A549 (cell line): Measurements from ENCODE around the gene ZNF821. TPM values are rescaled to one million over a fixed set of nuclear protein-coding genes. Genes with fewer than 3 reads are reported as not detected.

ENCODE experiments used
- ATAC-seq, 2 experiments: fragments of 200-7000 bp in 1 of 2; fragments of >200 bp in 1 of 2; cut with Nextera tagmentation in 1 of 2; cut with Tn5 transposase in 1 of 2; 3 replicates each; pipeline versions ENCODE4 v1.8.0 to v1.9.1; 2018 to 2020; ENCODE audit warnings: mild to moderate bottlenecking in 1 of 2, moderate library complexity in 1 of 2
- CTCF ChIA-PET: fragments of 300-600 bp; sonication (Branson Sonifier 250); formaldehyde crosslinking; extraction: SDS; loops from one replicate; lab custom pipeline; 2021; ENCODE audit warnings: antibody characterized with exemption, inconsistent platforms; lab: Yijun Ruan, JAX
- POLR2A ChIA-PET: fragments of 350-600 bp; formaldehyde crosslinking; extraction: SDS; loops from one replicate; lab custom pipeline; 2021; ENCODE audit warnings: antibody characterized with exemption, inconsistent platforms; lab: Yijun Ruan, JAX
- DNase-seq, 2 experiments: peaks; one replicate each; pipeline versions ENCODE4 v3.0.0 to v3.0.0-alpha.2; 2011 to 2016; ENCODE audit warnings: low read depth in 1 of 2, low spot score in 1 of 2
- FAIRE-seq: peaks from 2 replicates; lab custom pipeline; 2011; peaks lifted over from hg19 to GRCh38; lab: Jason Lieb, UNC
- H3K27ac ChIP-seq, 2 experiments: fragments of >200 bp; sonication (Bioruptor Twin); formaldehyde crosslinking; 3 replicates each; pipeline ENCODE4 v1.5.1; 2016 to 2017
- H3K4me1 ChIP-seq: fragments of >200 bp; sonication (Bioruptor Twin); formaldehyde crosslinking; 3 replicates; pipeline ENCODE4 v1.6.1; 2016
- H3K4me2 ChIP-seq: fragments of >200 bp; sonication (Bioruptor Twin); formaldehyde crosslinking; 3 replicates; pipeline ENCODE4 v1.6.1; 2016
- H3K4me3 ChIP-seq: fragments of >200 bp; sonication (Bioruptor Twin); formaldehyde crosslinking; 3 replicates; pipeline ENCODE4 v1.5.1; 2016
- H3K9me3 ChIP-seq: fragments of >200 bp; sonication (Bioruptor Twin); formaldehyde crosslinking; 3 replicates; pipeline ENCODE4 v1.6.1; 2016
- BHLHE40 ChIP-seq: IDR thresholded peaks from 2 replicates; pipeline ENCODE4 v1.6.1; 2012; ENCODE audit warnings: low read depth, low read length, inconsistent platforms
- CBX8 ChIP-seq: fragments of 200-600 bp; sonication (generic); IDR thresholded peaks from 2 replicates; pipeline ENCODE4 v1.6.1; 2016
- CEBPB ChIP-seq, 2 experiments: fragments of >200 bp in 1 of 2; sonication (Bioruptor Twin) in 1 of 2; formaldehyde crosslinking in 1 of 2; IDR thresholded peaks; 2 replicates each; pipeline ENCODE4 v1.6.1; 2012 to 2016
- CHD2 ChIP-seq: fragments of 150-350 bp; IDR thresholded peaks from 2 replicates; pipeline ENCODE4 v1.6.1; 2014; ENCODE audit warnings: low read length; ENCODE audit not compliant: partially characterized antibody
- CHD4 ChIP-seq: fragments of 200-600 bp; sonication (generic); IDR thresholded peaks from 2 replicates; pipeline ENCODE4 v1.6.1; 2016; ENCODE audit warnings: antibody characterized with exemption, mild to moderate bottlenecking, borderline replicate concordance
- EP300 ChIP-seq, 2 experiments: fragments of >200 bp; sonication (Bioruptor Twin); formaldehyde crosslinking; IDR thresholded peaks; 2 replicates in 1 of 2; 3 replicates in 1 of 2; pipeline ENCODE4 v1.6.1; 2016 to 2017
- HDAC2 ChIP-seq: fragments of 200-600 bp; sonication (generic); IDR thresholded peaks from 2 replicates; pipeline ENCODE4 v1.6.1; 2016
- HOXA7 ChIP-seq: fragments of 250-450 bp; sonication (Bioruptor Pico); IDR thresholded peaks from 2 replicates; pipeline ENCODE4 v1.5.0; 2020; ENCODE audit warnings: mild to moderate bottlenecking, moderate library complexity
- HOXB13 ChIP-seq: fragments of 250-450 bp; sonication (Bioruptor Pico); IDR thresholded peaks from 2 replicates; pipeline ENCODE4 v1.5.0; 2020; ENCODE audit warnings: low read depth, mild to moderate bottlenecking, moderate library complexity
- JUN ChIP-seq, 2 experiments: fragments of >200 bp; sonication (Bioruptor Twin); formaldehyde crosslinking; IDR thresholded peaks; 2 replicates in 1 of 2; 3 replicates in 1 of 2; pipeline ENCODE4 v1.6.1; 2016 to 2017
- KDM1A ChIP-seq: fragments of 200-600 bp; sonication (generic); IDR thresholded peaks from 2 replicates; pipeline ENCODE4 v1.6.1; 2016; ENCODE audit warnings: low read depth, mild to moderate bottlenecking
- MAZ ChIP-seq: fragments of 150-350 bp; IDR thresholded peaks from 2 replicates; pipeline ENCODE4 v1.6.1; 2014; ENCODE audit warnings: antibody characterized with exemption, low read depth, low read length, borderline replicate concordance
- NPAS2 ChIP-seq: fragments of 250-450 bp; sonication (Bioruptor Pico); IDR thresholded peaks from 2 replicates; pipeline ENCODE4 v1.8.0; 2022; ENCODE audit warnings: mild to moderate bottlenecking, moderate library complexity, borderline replicate concordance
- PHF8 ChIP-seq: fragments of 200-600 bp; sonication (generic); IDR thresholded peaks from 2 replicates; pipeline ENCODE4 v1.6.1; 2016; ENCODE audit warnings: low read depth, mild to moderate bottlenecking, antibody characterized with exemption, moderate library complexity, borderline replicate concordance
- POLR2A ChIP-seq: IDR thresholded peaks from 2 replicates; pipeline ENCODE4 v1.6.1; 2012; ENCODE audit warnings: mild to moderate bottlenecking, low read length
- REST ChIP-seq: fragments of 200-600 bp; sonication (generic); IDR thresholded peaks from 2 replicates; pipeline ENCODE4 v1.6.1; 2016; ENCODE audit warnings: antibody characterized with exemption, mild to moderate bottlenecking, moderate library complexity
- SREBF2 ChIP-seq: fragments of 450-650 bp; IDR thresholded peaks from 2 replicates; pipeline ENCODE4 v1.6.1; 2014; ENCODE audit warnings: mild to moderate bottlenecking, moderate library complexity
- ZC3H11A ChIP-seq: fragments of 450-650 bp; IDR thresholded peaks from 2 replicates; pipeline ENCODE4 v1.6.1; 2014; ENCODE audit warnings: antibody characterized with exemption, mild to moderate bottlenecking
- ZFP36 ChIP-seq: fragments of 450-650 bp; IDR thresholded peaks from 2 replicates; pipeline ENCODE4 v1.6.1; 2014; ENCODE audit warnings: borderline replicate concordance; ENCODE audit not compliant: partially characterized antibody
- ZNF302 ChIP-seq: fragments of 250-450 bp; sonication (Bioruptor Pico); IDR thresholded peaks from 2 replicates; pipeline ENCODE4 v1.9.0; 2021; ENCODE audit warnings: inconsistent platforms, mild to moderate bottlenecking, moderate library complexity
- WGBS: methylation state at CpG from one replicate; pipeline ENCODE4 v1.1.6; 2017; ENCODE audit errors: missing lambda C conversion rate; 5-methylcytosine and 5-hydroxymethylcytosine counted together
- polyA plus RNA-seq, 4 experiments: library from polyadenylated mRNA; depleted of rRNA in 3 of 4; stranded (reverse); fragments of >200 nt; fragmentation: RNase III in 1 of 4; extraction: RNeasy Plus Mini Kit Qiagen cat#74134 plus additional on column Dnase treatment in 1 of 4; gene quantifications; 2 replicates in 3 of 4; 3 replicates in 1 of 4; pipeline ENCODE4 v1.2.3, GENCODE V29; 2011 to 2017

The ZNF821 gene
- polyA plus RNA-seq, 2 of the 4 experiments (the other 2 are of a cell fraction): 3.8 to 4.5 TPM

- TF ChIP-seq REST (0 out of 2 replicates have a peak, but pooled peaks have one; percentile 18), EP300 (IDR thresholded peaks at IDR 0.05) (no peak), KDM1A (no peak), NPAS2 (CRISPR knock-in tag) (no peak), JUN (IDR thresholded peaks at IDR 0.05) (peak; percentile 70 to 92), HOXB13 (CRISPR knock-in tag) (no peak), HOXA7 (CRISPR knock-in tag) (no peak), CBX8 (no peak), CHD2 (no peak), PHF8 (peak; percentile 97), MAZ (peak; percentile 97), BHLHE40 (0 out of 2 replicates have a peak, but pooled peaks have one; percentile 38)
Measured at GRCh38 chr16:71845639-71846430, 38.1 kb downstream of the ZNF821 start, which contains the start of gene ATXN1L (continued).

- H3K4me1 ChIP-seq: peaks cover 7% of the 10 kb centered on the region
- FAIRE-seq (no peak), ATAC-seq (no peak), DNase-seq (no peak)
- WGBS: 74% methylated on average over 2 of the region's 2 CpGs
- no peak overlapping the region for H3K27ac ChIP-seq
- TF ChIP-seq POLR2A (no peak), SREBF2 (no peak), ZFP36 (no peak)
- H3K9me3 ChIP-seq: no peaks in the 10 kb centered on the region
- no peak overlapping the region for H3K4me3 ChIP-seq
- H3K4me2 ChIP-seq: no peak overlapping the region
- ChIA-PET CTCF (interaction anchor here (0.9 to 1.6 kb wide), 3 partner anchors 9 to 118 kb away, joined by 3 to 5 read pairs (median 3); no protein-coding TSS in a partner anchor), POLR2A (no interaction called here)
Measured at GRCh38 chr16:71843572-71843971, 40.4 kb downstream of the ZNF821 start.

GRCh38 chr16:71840052-71840451 lies 43.9 kb downstream of the ZNF821 start:
- TF ChIP-seq ZNF302 (no peak), ZC3H11A (no peak), CHD4 (no peak), CBX8 (no peak), CEBPB (IDR thresholded peaks at IDR 0.05) (no peak), NPAS2 (CRISPR knock-in tag) (no peak), HDAC2 (no peak)
- DNase-seq: no peak
- ChIA-PET POLR2A (no interaction called here), CTCF (interaction anchor here (0.7 to 1.0 kb wide), 3 partner anchors 10 to 121 kb away, joined by 3 read pairs; no protein-coding TSS in a partner anchor)
- Histone ChIP-seq H3K4me2 (no peak overlapping the region), H3K27ac (no peak overlapping the region), H3K4me1 (no peaks in the 10 kb centered on the region), H3K4me3 (no peak overlapping the region), H3K9me3 (no peaks in the 10 kb centered on the region)
- WGBS: 53% methylated on average over 7 of the region's 7 CpGs
- FAIRE-seq: no peak
- no peak for ATAC-seq
